Stimulated activated CD8-positive, alpha-beta memory T cell treated with anti-CD3 and anti-CD28 coated beads, Interleukin-7, amount 100 ng/mL, for 24 hours (primary cell): ENCODE measurements around the gene CRYZ.
"Not testable (repeated sequence)": the region's sequence is repeated elsewhere in the genome, so short reads cannot be mapped to it uniquely, and the experiment has no call there.

Experiments
- DNase-seq: peaks from one replicate; pipeline ENCODE4 v3.0.0-alpha.2; 2020; ENCODE audit warnings: low read depth

CRYZ gene, protein sequence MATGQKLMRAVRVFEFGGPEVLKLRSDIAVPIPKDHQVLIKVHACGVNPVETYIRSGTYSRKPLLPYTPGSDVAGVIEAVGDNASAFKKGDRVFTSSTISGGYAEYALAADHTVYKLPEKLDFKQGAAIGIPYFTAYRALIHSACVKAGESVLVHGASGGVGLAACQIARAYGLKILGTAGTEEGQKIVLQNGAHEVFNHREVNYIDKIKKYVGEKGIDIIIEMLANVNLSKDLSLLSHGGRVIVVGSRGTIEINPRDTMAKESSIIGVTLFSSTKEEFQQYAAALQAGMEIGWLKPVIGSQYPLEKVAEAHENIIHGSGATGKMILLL

DNA sequence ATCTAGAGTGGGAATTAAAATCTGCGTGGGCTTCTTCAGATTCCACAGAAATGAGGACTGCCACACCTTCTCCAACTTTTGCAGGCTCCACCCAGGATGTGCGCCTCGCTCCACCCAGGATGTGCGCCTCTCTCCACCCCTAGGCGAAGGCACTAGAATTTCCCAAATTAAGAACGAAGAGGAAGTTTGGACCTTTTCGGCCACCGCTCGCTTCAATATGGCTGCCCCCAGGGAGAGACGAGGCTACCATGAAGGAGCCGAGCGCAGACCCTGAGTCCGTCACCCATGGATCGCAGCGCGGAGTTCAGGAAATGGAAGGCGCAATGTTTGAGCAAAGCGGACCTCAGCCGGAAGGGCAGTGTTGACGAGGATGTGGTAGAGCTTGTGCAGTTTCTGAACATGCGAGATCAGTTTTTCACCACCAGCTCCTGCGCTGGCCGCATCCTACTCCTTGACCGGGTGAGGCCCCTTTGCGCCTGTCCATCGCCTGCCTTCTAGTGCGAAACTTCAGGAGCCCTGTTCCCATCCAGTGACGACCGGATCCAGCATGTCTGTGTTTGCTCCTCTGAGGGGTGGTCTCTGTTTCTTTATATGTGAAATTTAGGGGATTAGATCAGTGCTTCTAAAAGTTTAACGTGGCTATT lies at the start of gene CRYZ, which contains the start of gene TYW3:
Gene CRYZ, minus strand, starts transcription at position 91 of the 644 bp plus-strand sequence. CDS start 8,229 bp downstream, outside the sequence.
Gene TYW3, plus strand, starts transcription at position 193 of the 644 bp plus-strand sequence. Its CDS starts 93 bp downstream, at position 286.
- DNase-seq = peak; percentile 64

DNA sequence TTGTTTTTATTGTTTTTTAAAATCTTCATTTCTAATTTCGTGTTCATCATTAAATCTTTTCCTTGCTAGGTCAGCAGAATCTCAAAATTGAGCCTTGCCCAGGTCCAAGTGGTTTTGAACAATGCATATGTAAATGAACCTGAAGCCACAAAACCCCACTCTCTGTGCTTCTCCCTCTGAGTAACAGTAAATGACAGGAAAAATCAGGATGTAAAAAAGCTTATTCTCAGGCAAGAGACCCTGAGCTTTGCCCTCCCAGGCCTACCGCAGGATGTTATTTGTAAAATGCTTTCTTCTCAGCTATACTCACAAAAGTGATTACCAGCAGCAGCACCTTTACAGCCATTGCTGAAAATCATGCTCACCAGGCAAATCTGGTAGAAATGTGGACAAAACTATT lies 47.7 kb upstream of the CRYZ start:
- DNase-seq = no peak

DNA sequence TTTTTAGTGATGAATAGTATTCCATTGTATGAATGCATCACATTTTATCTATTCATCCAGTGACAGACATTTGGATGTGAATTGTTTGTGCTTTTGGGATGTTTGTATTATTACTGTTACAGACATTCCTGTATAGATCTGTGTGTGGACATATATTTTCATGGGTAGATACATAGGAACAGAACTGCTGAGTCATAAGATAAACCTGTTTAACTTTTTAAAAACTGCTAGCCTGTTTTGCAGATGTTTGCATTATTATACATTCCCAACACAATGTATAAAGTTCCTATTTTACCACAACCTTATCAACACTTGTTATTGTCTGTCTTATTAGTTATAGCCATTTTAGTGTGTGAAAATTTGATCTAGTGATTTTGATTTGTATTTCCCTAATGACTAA lies 46.9 kb upstream of the CRYZ start:
- no peak for DNase-seq

DNA sequence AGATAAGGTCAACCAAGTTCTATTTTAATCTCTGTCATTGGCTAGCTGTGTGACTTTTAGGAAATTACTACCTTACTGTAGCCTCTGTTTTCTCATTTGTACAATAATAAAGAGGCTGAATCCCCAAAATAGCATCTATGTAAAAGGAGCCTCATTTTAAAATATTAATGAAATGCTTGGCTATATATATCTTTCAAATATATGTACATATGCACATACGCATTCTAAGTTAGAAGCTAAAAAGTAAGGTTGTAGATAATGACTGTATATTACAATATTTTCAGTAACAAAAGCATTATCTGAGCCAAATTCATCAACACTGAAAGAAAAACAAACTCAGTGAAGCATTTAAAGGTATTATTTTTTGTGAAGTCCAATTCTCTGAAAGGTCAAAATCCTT lies 44.7 kb upstream of the CRYZ start:
- DNase-seq = no peak

DNA sequence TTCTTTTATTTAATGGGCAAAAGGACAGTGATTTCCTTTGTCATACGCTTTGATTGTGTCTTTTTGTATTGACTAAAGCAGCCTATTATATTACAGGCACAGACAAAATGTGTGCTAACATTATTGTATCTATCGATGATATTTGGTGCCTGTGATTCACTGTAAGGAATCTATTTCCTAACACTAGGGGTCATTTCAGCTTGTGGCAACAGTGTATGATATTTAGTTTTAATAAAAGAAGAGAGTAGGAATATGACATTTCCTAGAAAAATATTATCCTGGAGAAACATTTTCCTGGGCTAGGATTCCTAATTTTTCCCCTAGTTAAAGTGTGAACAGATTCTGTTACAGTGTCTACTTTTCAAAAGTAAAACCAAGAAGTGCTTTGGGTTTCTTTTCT lies 42.9 kb upstream of the CRYZ start:
- no peak for DNase-seq

DNA sequence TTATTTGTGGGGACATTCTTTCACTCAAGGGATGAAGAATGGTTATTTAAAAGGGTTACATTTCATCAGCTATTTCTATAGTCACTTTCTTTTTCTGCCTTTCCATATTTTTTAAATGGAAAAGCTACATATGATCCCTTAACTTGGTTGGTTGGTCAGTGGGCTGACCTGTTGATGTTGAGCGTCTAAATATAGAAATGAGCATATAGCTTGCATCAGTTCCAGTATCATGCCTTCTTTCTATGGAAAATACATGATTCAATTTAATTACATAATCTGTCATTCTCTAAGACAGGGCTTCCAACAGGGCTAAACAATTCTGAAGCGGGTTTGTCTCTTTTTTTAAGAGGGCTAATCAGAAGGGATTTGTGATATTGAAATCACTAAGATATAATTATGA lies 40.7 kb upstream of the CRYZ start:
- DNase-seq = no peak

DNA sequence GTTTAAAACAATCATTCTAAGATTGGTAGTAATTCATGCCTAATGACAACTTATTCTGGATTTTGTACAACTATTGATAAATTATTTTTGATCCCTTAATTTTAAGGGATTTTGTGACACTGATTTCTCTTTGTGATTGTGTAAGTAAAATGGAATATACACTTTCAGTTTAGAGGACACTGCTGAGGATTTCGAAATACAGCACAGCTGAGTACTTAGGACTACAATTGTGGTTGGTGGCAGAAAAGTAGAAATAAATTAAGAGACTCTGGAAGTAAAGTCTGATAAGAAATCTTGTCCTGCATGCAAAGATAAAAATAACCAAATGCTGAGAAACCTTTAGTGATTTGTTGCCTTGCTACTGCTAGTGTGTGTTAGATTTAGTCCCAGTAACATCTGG lies 40.1 kb upstream of the CRYZ start:
- no peak for DNase-seq

DNA sequence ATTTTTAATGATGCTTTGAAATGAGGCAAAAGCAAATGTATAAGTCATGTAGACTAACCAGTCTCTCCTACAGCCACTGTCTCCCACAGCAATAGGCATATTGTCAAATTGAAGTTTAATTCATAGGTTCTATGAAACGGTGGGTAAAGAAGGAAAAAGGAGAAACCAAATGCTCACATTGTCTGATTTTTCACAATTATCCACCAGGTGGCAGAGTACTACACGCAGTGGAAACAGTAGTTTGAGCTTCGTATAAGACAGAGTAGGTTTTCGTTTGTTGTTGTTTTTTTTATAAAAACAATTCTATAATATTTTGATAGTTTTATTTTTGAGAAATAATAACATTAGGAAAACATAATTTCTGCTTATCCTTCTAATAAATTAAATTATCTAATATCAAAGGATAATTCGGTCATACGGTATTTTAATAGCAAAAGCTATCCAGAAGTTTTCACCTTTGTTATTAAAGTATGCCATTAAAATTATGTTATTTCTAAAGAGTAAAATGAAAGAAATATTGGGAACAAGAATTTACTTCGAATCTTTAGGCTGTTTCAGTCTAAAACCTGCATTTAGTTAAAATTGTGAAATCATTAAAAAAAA lies 39.2 kb upstream of the CRYZ start:
- no peak for DNase-seq

DNA sequence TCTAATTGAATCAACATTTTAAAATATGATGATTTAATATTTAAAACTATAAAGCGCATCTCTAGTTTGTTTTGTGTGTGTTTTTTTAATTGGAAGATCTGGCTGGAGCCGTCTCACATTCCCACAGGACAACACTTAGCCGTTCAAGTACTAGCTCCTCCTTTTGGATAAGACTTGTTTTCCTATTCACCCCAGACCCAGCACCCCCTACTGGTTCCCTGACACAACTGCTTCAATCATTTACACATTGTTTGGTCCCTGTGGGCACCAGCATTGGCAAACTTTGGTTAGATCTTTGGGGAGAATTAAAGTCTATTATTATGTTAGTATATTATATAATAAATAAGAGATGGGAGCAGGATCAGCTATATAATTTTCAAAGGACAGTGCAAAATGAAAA lies 34.6 kb upstream of the CRYZ start:
- no peak for DNase-seq

DNA sequence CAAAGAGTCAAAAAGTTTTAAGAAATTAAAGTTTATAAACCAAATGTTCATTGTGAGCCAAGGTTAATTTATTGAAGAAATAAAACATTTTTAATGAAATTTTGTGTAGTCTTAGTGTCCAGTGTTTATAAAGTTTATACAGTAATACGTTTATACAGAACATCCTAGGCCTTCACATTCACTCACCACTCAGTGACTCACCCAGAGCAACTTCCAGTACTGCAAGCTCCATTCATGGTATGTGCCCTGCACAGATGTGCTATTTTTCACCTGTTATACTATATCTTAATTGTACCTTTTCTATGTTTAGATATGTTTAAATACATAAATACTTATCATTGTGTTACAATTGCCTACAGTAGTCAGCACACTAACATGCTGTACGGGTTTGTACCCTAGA lies 33.7 kb upstream of the CRYZ start:
- no peak for DNase-seq

DNA sequence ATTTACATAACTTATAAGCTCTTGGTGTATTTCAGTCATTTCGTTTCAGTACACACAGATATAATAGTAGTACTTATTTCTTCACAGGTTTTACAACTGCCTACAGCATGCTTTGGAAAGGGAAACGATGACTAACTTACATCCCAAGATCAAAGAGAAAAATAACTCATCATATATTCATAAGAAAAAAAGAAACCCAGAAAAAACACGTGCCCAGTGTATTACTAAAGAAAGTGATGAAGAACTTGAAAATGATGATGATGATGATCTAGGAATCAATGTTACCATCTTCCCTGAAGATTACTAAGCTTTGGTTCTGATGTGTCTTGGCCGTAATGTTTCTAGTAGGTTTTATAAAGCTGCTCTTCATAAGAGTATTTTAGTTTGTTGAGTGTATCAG lies 31.0 kb upstream of the CRYZ start:
- DNase-seq = no peak

DNA sequence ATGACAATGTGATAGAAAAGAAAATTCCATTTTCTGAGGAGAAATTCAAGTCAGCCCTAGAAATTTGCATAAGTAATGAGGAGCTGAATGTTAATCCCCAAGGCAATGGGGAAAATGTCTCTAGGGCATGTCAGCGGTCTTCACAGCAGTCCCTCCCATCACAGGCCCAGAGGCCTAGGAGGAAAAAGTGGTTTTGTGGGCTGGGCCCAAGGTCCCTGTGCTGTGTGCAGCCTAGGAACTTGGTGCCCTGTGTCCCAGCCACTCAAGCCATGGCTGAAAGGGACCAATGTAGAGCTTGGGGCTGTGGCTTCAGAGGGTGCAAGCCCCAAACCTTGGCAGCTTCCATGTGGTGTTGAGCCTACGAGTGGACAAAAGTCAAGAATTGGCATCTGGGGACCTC lies 23.8 kb upstream of the CRYZ start:
- not testable (repeated sequence) for DNase-seq

DNA sequence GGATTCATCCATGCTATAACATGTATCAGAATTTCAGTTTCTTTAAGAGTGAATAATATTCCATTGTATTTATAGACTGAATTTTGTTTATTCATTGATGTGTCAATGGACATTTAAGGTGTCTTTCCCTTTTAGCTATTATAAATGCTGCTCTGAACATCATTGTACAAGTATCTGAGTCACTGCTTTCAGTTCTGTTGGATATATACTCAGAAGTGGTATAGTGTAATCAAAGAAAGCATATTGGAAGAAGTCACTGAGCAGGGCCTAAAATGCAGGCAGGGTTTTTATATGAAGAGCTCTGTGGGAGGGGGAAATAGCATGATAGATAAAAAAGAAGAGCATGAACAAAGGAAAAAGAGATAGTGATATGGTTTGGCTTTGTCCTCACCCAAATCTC lies 22.6 kb upstream of the CRYZ start:
- DNase-seq = no peak

DNA sequence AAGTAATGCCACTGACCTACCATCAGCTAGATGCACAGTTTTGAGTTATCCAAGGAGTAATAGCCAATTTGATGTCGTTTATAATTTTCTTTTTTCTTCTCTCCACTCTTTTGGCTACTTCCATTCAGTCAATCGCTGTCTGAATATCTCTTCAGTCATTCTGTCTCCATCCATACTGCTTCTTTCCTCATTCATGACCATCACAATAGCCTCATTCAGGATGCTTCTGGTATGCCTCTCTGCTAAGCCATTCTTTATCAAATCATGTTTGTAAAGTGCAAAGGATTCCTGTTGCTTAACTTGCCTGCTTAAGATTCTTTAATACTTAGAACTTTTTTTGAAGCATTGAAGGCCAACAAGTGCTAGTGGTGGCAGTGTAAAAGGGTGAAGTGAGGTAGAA lies 20.3 kb upstream of the CRYZ start:
- no peak for DNase-seq

DNA sequence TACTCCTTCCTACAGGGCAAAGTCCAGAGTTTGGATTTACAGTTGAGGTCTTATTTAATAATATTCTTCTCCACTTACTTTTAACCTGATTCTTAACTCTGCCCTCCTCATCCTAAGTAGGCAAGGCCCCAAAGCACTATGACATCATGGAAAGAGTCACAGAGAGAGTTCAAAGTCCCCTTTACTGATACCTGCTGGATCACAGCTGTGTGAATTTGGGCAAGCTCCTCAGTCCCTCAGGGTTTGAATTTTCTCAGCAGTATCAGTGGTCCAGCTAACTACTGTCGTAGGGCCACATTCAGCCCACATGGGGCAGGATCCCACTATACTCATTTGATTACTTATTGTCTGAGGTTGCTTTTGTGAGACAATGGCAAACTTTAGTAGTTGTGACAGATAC lies 16.1 kb upstream of the CRYZ start:
- DNase-seq = no peak

DNA sequence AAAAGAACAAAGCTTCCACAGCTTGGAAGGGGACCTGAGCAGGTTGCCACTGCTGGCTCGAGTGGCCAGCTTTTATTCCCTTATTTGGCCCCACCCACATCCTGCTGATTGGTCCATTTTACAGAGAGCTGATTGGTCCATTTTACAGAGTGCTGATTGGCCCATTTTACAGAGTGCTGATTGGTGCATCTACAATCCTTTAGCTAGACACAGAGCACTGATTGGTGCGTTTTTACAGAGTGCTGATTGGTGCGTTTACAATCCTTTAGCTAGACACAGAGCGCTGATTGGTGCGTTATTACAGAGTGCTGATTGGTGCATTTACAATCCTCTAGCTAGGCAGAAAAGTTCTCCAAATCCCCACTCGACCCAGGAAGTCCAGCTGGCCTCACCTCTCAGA lies 12.4 kb upstream of the CRYZ start:
- DNase-seq = not testable (repeated sequence)

DNA sequence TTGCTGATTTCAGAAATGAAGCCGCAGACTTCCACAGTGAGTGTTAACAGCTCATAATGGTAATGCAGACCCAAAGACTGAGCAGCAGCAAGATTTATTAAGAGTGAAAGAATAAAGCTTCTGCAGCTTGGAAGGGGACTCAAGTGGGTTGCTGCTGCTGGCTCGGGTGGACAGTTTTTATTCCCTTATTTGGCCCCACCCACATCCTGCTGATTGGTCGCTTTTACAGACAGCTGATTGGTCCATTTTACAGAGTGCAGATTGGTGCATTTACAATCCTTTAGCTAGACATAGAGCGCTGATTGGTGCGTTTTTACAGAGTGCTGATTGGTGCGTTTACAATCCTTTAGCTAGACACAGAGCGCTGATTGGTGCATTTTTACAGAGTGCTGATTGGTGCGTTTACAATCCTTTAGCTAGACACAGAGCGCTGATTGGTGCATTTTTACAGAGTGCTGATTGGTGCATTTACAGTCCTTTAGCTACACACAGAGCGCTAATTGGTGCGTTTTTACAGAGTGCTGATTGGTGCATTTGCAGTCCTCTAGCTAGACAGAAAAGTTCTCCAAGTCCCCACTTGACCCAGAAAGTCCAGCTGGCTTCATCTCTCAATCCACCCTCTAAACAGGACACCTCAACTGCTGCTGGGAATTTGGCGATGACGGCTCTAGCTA lies 7.6 kb upstream of the CRYZ start:
- DNase-seq = not testable (repeated sequence)

DNA sequence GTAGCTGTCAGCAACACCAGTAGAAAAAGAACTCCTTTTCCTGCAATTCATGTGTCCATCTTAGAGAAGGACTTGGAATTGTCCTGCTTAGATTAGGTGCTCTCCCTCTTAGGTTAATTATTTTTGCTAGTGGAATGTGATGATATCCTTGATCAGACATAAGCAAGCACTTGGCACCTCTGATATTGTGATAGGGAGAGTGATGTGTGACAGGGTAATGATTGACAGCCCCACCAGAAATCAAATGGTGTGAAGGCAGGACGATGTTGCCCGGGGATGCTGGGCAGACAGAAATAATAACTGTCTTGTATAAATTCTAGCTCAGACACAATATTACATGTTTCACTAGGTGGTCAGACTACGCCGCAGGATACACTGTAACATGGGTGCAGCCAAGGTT lies 4.5 kb upstream of the CRYZ start:
- DNase-seq = no peak

DNA sequence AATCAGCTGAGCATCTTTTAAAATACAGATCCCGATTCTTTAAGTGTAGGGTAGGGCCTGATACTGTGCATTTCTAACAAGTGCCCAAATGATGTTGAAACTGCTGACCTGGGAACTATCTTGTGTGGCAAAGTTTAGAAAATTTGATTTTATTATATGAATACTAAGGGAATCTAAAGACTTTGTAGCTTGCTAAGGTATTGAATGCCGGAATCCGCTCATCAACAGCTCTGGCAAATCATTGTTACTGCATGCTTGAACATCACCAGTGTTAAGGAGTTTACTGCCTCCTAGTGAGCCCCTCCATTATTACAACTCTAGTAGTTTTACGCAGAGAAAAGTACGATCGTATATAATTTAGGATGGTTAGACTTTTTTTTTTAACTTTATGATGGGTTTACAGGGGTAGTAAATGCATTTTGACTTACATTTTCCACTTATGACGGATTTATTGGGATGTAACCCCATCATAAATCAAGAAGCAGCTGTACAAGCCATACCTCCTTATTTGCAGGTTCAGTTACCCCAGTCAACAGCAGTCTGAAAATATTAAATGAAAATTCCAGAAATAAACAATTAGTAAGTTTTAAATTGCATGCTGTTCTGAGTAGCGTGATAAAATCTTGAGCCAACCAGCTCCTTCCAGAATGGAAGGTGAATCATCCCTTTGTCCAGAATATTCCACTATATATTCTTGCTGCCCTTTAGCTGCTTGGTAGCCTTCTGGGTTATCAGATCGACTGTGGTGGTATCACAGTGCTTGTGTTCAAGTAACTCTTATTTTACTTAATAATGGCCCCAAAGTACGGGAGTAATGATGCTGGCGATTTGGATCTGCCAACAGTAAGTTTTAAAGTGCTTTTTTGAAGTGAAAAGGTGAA lies 994 bp upstream of the CRYZ start:
- DNase-seq = no peak

DNA sequence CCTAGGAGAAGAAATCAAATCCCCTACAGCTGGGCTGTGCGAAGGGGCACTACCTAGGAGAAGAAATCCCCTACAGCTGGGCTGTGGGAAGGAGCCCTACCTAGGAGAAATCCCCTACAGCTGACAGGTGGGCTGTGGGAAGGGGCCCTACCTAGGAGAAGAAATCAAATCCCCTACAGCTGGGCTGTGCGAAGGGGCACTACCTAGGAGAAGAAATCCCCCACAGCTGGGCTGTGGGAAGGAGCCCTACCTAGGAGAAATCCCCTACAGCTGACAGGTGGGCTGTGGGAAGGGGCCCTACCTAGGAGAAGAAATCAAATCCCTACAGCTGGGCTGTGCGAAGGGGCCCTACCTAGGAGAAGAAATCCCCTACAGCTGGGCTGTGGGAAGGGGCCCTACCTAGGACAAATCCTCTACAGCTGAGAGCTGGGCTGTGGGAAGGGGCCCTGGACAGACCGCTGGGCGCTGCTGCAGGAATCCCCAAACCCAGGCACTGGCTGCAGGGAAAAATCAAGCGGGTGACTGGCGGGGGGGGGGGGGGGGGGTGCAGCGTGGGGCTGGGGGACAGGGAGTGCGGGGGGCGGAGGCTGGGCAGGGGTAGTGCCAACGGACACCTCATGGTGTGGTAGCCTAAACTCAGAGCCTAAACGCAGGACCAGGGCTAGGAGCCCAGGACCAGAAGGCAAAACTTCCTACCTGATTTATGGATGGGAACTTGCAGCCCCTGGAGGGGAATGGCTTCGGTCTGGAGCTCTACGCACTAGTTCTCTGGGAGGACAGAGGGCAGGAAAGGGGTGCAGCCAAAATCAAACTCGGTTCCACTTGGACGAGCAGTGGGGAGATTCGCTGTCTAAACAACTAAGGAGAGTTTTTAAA lies 541 bp downstream of the CRYZ start:
- not testable (repeated sequence) for DNase-seq
